Measurements from ENCODE around the gene SGIP1.

SGIP1 gene

DNA sequence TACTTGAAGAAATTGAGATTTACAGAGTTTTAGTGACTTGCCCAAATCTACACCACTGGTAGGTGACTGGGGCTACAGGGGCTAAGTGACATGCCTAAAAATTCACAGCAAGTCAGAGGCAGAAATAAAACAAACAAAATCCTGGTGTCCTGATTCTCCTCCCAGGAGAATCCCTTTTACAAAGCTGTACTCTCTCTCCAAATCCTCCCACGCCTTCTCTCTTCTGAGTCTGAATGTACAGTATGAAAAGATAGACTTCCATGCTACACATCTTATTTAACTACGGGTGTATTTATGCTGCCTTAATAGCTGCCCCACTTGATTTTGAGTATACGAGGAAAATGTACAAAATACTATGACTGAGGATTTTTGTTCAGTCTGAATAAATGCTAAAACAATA lies 65.4 kb downstream of the SGIP1 start:
- no peak for DNase-seq
- intact Hi-C loops (cut with DNase I), result no loop called here

DNA sequence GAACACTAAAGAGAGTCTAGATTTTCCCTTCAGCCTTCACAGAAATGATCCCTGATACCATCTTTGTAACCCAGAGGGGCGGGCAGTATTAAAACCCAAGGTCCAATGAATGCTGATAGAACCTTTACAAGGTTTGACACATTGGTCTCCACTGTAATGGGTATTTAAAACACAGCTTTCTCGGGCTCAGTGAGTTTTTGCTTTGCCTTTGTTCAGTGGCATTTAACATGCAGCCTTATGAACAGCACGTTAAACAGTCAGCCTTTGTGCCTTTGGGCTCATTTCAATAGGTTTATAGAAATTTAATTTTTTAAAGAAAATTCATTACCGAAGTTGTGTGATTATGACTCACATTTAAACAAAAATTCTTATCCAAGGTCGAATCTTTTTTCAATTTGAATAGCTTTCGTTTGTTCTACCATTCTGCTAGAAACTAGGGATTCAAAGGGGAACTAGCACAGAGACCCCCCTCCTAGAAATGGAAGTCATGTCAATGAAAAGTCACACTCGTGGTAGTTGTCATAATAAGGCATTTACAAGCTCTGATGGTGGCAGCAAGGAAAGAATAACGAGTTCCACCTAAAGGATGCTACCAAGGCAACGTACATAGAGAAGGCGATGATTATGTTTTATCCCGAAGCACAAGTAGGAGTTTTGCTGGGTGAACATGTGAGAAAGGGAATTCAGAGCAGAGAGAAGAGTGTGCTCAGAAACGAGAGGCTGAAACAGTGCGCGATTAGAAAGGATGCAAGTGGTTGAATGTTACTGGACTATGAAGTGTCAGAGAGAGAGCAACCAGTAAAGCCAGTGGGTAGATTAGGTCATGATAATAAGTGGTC lies 66.2 kb downstream of the SGIP1 start:
- DNase-seq, result no peak
- intact Hi-C loops (cut with DNase I), result no loop called here

DNA sequence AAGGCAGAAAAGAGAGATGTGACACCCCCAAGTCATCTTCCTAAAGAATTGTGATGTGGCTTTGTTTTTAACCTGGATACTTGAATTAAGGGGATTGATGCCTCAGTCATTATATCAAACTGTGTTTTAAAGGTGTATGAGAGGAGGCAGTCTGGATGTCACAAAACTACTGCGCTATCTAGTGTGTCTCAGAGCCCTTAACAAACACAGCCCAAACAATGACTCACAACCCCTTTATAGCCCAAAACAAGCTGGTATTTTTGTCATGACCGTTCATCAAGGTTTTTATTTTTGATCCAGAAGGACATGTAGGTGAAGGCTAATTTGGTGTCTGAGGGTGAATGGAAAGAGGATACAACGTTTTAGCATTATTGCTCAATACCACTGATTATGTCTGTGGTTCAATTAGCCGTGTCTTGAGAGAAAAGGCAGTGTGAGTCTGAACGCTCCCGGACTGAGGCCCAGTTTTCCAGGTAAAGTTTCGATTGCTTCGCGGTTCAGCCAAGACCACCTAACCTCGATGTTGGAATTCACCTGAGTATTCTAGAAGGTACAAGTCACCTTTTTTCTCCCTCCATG lies 71.6 kb downstream of the SGIP1 start:
- intact Hi-C loops (cut with DNase I), result no loop called here
- DNase-seq, result no peak

DNA sequence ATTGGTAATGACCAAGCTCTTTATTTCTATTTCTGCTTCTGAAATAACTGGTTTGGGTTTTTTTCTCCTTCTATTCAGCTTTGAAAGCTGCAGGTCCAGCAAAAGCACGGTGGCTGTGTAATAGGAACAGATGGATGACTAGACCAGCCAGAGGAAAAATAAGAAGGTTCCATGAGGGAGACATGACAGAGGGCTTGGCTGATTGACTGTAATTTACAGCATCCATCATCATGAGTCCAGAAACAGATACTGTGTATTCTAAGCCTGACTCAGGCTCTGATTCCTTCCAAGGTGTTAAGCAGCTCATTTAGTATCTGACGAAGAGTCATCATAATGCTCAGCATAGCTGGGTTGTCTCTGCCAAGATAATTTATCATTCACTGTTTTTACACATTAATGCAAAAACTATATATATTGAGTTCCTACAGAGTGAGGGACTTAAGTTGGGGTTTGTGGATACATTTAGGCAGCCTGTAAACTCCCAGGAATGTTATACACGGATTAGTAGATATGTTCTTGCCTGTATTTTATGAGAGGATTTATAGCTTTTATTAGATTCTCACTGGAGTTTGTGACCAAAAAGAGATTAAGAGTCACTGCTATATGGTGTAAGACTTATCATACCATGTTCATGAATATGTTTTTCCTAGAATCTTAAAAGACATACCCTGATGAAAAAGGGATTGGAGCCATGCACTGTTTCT lies 72.6 kb downstream of the SGIP1 start:
- no peak for DNase-seq
- intact Hi-C loops (cut with DNase I), result no loop called here

DNA sequence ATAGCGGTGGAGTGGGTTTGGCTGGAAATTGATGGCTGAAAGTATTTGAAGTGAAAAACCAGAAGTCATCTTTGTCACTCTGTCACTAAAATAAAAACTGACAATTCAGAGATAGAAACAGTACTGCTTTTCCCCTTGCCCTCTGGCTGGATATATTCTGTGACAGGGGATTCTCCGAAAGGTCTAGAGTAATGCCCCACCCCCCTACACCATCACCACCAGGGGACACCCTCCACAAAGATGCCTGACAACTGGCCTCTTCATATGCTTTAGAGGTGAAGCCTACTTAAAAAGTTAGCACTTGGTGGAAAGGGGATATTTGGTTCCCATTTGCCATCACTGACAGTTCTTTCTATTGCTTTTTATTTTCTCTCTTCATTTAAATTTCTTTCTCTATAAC lies 73.5 kb downstream of the SGIP1 start:
- DNase-seq, result no peak
- intact Hi-C loops (cut with DNase I), result no loop called here

DNA sequence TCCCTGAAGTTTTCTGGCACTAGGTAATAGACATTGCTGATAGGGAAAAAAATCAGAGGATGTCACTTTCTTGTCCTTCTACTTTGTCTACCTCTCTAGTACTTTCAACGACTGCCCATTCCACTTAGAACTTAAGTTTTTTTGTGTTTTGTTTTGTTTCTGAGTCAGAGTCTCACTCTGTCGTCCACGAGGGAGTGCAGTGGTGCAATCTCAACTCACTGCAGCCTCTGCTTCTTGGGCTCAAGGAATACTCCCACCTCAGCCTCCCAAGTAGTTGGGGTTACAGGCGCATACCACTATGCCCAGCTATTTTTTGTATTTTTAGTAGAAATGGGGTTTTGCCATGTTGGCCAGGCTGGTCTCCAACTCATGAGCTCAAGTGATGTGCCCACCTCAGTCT lies 79.2 kb downstream of the SGIP1 start:
- intact Hi-C loops (cut with DNase I), result no loop called here
- no peak for DNase-seq

DNA sequence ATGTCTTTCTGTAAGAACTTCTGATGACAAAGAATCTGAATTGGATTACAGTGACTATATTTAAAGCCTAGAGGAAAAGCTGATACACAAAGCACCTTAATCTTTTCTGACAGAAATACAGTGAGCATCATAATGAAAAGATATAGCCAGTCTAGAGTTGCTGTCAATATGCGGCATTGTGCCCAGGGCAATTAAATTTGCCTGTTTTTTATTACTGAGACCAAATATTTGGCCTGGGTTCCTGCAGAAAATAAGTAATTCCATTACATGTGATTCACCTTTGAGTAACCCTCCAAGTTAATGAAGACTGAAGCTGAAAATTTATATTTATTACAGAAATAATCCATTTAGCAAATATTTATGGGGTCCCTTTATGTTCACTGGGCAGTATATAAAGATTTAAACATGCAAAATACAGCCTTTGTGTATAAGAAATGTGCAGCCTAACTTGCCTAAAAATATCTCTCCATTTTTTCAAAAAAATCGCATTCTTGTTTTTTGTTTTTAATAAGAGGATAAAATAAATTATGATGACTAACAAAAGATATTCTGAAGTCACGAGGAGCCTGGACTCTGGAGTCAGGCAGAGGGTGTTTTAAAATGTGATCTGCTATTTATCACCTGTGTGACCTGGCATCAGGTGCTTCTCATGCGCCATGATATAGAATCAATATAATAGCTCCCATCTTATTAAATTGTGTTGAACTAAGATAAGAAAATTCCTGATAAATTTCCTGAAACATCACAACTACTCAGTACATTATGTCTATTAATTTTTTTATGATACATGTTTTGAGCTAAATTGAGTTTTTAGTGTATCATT lies 83.6 kb downstream of the SGIP1 start:
- intact Hi-C loops (cut with DNase I), result no loop called here
- no peak for DNase-seq

DNA sequence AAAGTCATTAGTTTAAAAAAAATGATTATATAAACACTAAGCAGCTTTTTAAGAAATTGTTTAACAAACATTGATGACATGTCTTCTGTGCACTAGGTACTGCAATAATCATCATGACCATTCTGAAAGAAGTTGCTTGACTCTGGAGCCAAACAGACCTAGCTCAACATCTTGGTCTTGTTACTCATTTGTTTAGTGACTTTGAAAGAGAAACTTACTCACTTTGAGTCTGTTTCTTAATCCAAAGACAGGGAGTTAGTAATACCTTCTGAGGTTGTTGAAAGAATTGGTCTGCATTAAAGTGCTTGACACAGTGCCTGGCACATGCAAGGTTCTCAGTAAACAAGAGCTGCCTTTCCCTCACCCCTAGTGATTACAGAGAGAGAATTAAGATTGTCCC lies 84.4 kb downstream of the SGIP1 start:
- intact Hi-C loops (cut with DNase I), result no loop called here
- no peak for DNase-seq

DNA sequence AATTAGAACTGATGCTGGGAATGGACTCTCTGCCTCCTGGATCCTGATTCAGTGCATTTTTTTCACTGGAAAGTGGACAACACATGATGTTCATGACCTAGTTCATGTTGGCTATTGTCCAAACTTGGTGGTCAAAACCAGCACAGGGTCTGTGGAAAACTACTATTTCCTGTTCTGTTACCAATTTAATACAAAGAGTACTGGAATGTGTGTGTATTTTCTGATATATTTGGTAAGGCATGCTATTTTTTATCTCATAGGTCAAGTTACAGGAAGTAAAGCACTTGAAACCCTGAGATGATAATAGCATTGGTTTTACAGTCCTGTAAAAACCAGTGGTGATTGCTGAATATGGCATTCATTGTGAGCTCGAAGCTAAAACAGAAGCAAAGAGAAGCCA lies 89.9 kb downstream of the SGIP1 start:
- no peak for DNase-seq
- intact Hi-C loops (cut with DNase I), result no loop called here

DNA sequence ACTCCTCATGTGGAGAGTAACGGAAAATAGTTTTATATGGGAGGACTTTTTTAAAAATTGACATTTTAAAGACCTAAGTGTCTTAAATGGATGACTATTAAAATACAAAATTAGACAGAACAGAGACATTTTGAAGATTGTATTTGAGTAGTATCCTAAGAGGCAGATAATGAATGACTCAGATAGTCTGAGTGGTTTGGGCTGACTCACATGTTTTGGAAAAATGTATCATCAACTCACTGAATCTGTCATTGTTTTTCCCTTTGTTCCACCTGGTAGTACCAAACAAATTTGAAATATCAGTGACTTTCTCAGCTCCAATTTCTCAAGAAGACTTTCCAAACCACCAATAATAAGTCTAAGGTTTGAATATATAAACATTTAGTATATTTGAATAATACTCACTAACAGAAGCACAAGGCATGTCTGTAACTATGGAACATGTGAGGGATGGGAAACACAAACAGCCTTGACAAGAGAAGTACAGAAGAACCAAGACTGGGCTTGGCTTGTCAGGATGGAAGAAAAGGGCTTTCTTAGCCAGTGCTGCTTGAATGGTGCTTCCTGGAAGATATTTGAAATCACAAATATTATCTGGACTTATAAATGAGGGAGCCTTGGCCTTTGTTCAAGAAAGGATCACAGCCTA lies 90.6 kb downstream of the SGIP1 start:
- intact Hi-C loops (cut with DNase I), result no loop called here
- no peak for DNase-seq

DNA sequence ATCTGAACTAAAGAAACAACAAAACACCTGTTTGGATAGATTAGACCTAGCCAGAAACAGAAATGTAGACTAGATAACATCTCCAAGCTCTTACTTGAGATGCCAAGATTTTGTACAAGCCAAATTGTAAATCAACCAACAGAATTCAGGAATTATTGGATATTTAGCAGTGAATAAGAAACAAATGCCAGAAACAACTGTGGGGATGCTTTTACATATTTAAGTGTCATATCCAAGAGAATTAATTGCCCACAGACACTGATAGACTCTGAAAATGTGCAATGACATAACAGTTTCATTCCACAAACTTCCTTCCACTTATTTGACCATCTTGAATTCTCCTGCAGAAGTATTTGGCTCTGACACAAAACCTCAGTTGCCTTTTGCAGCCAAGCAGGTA lies 92.3 kb downstream of the SGIP1 start:
- DNase-seq, result no peak
- intact Hi-C loops (cut with DNase I), result no loop called here

DNA sequence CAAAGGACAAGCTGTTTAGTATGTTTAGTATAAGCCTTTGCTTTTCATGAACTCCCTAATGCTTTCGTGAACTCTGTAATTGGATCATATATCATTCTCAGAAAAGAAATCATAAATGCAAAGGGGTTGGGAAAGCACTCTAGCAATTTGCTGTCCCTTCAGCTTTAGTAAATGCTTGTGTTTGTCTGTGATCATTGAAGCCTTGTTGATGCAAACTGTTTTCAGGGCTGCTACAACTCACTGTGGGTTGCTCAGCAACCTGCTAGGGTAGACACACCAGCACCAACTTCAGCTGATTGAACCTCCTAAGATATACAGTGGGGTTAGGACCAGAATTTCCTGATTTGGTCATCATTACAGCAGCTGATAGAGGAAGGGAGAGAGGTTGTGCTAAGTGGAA lies 95.0 kb downstream of the SGIP1 start:
- intact Hi-C loops (cut with DNase I), result no loop called here

DNA sequence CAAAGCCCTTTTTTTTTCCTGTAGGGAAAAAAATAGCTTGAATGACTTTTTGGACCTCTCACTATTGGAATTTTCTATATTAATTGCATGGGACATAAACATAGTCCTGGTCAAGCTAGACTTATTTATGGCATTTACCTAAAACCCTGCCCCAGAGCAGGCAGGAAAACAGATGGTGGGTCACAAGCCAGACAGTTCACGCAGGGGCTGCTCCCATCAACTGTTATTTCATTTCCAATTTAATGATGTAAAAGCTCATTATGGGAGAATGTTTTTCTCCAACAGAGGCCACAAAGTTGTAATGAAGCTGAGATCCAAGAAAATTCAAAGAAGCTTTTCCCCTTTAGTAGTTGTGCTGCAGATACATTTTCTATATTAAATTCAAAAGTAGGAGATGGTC lies 99.2 kb downstream of the SGIP1 start:
- no peak for DNase-seq
- intact Hi-C loops (cut with DNase I), result no loop called here

More for the DNA sequence above, 95.0 kb downstream of the SGIP1 start:
- no peak for DNase-seq

DNA sequence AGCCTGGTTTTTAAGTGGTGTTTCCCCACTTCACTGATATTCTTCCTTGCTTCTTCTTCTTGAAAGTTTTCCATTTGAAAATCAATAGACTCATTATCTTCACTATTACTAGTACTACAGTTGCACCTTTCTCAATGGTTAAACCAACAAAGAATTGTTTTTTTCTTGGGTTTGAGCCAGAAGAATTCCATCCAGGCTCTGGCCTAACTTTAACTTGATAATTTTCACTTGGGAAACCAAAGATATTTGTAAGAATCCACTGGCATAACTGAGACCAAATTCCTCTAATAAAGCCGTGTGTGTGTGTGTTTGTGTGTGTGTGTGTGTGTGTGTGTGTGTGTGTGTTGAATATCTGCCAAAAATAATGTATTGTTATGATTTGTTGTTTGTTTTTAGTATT lies 103.2 kb downstream of the SGIP1 start:
- no peak for DNase-seq
- intact Hi-C loops (cut with DNase I), result no loop called here

DNA sequence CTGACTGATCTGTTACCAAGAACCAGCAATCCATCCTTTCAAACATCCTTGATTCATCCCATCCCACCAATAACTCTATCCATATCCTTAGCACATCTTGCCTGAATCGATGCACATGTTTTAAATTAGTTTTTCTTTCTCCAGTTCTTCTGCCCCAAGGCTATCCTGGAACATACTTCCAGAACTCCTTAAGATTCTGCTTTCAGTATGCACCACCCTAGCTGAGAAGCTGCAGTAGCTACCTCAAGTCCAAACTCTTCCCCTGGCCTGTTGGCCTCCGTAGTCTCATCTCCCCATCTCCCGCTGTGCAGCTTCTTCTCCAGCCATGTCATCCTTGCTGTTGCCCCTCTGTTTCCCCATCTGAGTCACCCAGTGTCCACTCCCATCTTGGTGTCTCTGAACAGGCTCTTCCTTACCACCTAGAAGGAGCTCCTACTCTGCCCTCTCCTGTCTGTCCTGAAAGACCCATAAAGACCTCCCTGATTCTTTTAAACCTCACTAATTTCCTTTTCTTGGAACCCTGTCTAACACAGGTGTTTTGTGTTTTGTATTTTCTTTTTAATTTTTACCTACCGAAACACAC lies 108.0 kb downstream of the SGIP1 start:
- intact Hi-C loops (cut with DNase I), result no loop called here
- no peak for DNase-seq

DNA sequence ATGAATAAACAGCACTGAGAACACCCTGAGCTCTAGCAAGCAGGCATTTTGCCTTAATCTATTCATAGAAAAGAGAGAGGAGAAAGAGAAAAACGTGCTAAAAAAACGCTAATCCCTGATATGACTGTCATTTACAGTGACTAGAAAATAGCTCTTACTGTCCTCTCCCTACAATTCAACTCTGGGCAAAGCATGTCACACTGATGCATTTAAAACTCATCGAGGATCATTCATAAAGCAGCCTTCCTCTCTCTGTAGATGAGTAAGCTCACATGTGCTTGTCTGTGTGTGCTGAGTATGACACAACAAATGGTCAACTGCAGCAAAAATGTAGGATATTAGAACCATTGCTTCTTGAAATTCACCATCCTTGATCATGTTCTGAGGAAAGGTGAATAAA lies 109.0 kb downstream of the SGIP1 start:
- intact Hi-C loops (cut with DNase I), result no loop called here
- DNase-seq, result no peak

DNA sequence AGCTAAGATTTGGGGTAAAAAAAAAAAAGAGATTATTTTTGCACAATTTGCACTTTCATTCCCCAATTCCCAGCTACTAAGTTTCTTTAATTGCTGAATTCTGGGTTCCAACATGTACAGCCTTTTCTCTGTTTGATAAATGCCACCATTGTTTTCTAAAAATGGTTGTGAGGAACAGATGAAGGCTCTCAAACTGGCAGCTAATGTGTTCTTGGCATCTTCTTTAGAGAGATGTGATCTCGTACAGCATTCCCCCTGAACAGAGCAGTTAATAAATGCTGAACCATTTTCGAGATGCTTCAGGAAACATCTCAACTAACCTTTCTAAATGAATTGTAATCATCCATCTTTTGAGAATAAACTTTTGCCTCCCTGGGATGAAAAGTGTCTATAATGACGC lies 110.4 kb downstream of the SGIP1 start:
- no peak for DNase-seq
- intact Hi-C loops (cut with DNase I), result no loop called here

DNA sequence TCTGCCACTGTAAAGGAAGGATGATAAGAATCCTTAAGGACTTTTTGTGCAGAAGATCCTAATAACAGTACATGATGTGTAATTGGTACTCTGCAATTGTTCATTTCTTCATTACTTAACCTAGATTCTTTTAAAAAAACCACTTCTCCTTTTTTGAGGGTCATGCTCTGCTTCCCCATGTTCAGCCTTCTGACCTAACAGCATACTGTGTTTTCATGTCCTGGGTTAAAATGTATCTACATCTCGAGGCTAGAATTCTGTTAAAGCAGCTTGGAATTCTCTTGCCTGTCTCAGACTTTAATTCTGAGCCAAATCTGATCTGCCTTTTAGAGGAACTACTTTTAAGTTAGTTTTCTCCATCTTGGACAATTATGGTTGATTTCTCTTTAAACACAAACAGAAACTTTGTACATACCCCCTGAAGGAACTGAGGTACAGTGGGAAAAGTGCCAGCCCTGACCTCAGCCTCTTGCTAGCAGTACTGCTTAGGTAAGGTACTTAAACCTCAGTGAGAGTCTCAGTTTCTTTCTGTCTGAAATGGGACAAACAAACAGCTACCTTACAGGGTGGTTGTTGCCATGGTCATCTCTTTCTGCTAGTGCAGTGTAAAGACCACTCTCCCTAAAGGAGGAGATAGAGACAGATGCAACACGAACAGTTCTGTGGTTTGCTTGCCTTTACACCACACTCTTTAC lies 115.1 kb downstream of the SGIP1 start:
- intact Hi-C loops (cut with DNase I), result no loop called here
- no peak for DNase-seq

DNA sequence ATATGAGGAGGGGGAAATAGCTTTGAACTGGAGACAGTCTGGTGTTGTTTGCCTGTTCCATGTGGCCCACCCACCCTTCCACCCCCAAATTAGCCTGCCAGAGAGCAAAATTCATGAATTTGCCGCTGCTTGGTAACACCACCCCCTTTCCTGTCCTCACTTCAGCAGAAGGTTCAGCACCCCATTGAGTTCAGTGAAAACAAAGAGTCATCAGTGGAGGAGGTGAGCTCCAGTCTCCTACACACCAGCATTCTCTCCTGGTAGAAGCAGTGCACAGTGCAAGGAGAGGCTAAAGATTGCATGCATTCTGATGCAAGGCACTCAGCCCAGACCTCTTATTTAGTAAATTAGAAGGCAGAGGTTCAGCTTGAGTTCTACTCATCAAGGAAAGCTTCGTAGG lies 118.6 kb downstream of the SGIP1 start:
- no peak for DNase-seq
- intact Hi-C loops (cut with DNase I), result loop anchor here (10.0 kb wide), 1 partner anchor 98 kb away; no protein-coding TSS in a partner anchor
